Stimulated activated CD4-positive, alpha-beta T cell treated with anti-CD3 and anti-CD28 coated beads, Interleukin-15, amount 100 ng/mL, for 1 hour (primary cell): ENCODE measurements around the gene CDK14.
"Not testable (repeated sequence)": the region's sequence is repeated elsewhere in the genome, so short reads cannot be mapped to it uniquely, and the experiment has no call there.

Experiments used
- DNase-seq, 2 donors: peaks; one replicate each; pipeline ENCODE4 v3.0.0-alpha.2; 2020; ENCODE audit warnings: low read depth in 1 of 2, low spot score in 1 of 2

Gene CDK14

DNA sequence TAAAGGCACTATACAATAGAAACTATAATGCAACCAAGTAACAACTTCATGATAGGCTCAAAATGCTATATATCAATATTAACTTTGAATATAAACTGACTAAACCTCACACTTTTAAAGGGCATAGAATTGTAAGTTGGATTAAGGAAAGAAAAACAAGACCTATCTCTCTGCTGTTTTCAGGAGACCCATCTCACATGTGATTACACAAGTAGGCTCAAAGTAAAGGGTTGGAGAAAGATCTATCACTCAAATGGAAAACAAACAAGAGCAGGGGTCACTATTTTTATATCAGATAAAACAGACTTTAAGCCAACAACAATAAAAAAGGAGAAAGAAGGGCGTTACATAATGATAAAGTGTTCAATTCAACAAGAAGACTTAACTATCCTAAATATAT, 155.5 kb downstream of the CDK14 start:
- no peak for DNase-seq

DNA sequence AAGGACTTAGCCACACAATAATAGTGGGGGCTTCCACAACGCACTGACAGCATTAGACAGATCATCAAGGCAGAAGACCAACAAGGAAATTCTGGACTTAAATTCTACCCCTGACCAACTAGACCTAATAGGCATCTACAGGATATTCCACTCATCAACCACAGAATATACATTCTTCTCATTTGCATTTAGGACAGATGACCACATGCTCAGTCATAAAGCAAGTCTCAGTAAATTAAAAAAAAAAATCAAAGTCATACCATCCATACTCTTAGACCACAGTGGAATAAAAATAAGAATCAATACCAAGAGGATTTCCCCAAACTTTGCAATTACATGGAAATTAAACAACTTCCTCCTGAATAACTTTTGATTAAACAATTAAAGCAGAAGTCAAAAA, 155.9 kb downstream of the CDK14 start:
- no peak for DNase-seq

DNA sequence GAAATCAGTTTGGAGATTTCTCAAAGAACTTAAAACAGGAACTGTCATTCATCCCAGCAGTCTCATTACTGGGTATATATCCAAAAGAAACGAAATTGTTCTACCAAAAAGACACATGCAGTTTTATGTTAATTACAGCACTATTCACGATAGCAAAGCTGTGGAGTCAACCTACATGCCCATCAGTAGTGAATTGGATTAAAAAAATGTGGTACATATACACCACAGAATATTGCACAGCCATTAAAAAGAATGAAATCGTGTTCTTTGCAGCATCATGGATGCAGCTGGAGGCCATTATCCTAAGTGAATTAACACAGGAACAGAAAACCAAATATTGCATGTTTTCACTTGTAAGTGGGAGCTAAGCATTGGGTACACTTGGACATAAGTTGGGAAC, 158.9 kb downstream of the CDK14 start:
- DNase-seq: no peak

DNA sequence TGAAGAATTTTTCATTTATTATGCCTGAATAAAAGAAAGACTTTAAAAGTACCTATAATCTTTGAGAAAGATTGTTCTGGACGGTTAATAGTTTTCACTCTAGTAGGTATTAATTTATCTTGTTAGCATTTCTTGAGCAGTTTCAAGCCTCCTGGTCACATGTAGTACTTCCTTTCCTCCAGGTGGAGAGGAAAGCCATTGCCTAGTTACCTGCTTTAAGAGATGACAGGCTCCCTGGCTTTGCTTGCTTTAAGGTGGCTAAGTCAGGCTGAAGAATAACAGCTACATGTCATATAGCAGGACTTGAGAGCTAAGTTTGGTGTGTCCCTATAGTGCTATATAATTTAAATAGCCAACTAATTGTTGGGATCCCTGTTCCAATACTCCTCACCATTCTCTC, 160.2 kb downstream of the CDK14 start:
- no peak for DNase-seq

DNA sequence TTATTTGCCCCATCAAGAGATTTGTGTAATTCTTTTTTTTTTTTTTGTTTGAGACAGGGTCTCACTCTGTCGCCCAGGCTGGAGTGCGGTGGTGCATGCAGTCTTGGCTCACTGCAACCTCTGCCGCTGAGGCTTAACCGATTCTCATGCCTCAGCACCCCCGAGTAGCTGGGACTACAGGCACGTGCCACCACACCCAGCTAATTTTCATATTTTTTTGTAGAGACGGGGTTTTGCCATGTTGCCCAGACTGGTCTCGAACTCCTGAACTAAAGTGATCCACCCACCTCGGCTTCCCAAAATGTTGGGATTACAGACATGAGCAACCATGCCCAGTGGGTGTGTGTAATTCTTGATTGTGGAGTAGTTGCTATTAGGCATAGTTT, 161.4 kb downstream of the CDK14 start:
- DNase-seq: not testable (repeated sequence)

DNA sequence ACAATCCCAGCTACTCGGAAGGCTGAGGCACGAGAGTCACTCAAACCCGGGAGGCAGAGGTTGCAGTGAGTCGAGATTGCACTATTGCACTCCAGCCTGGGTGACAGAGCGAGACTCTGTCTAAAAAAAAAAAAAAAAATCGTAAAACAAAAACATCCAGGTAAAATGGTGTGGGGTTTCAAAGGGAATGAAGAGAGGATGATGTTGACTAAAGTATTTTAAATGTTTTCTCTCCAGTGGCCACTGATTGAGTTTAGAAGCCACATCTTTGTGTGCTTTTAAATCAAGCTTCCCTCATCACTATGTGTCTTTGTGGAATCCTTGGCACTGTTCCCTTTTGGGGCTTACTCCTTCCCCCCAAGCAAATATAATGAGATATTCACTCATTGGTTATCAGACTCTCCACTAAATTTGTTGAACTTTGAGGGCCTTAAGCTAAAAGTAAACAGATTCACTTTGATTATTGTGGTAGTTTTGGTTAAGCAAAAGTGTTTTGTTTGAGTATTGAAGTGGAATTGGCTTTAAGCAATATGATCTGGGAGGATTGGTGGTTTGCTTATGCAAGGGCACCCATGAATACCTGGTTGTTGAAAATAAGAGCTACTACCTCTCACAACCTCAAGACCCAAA, 162.9 kb downstream of the CDK14 start:
- no peak for DNase-seq

DNA sequence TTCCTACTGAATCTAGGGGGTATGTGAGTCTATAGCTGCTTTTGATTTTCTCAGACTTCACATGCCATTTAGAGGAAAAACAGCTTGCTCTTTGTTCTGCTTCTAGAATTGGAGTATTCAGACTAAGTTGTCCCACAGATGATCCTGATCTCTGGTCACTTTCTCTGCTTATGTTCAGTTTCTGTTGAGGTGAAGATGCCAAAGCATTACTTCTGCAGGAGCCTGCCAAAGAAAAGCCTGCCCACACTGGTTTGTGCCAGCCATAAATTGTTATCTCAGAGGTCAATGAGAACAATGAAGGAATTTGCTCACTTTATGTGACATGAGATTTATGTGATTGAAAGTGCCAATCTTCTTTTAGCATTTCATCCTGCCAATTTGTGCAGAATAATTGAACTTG, 163.6 kb downstream of the CDK14 start:
- DNase-seq: no peak

DNA sequence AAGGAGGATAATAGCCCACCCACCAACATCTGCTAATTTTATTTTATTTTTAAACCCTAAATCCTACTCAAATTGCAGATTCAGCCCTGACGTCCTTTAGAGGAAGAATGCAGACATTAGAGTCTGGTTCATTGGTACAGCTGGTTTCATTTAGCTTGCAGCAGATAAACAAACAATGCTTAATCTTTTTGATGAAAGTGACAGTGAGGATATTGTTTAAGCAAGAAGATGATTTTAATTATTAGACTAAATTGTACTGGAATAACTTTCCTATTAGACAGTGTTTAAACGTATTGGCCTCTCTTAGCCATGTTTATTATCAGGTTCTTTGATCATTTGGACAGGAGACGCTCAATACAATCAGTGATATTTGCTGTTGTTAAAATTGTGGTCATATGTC, 164.8 kb downstream of the CDK14 start:
- DNase-seq: no peak

DNA sequence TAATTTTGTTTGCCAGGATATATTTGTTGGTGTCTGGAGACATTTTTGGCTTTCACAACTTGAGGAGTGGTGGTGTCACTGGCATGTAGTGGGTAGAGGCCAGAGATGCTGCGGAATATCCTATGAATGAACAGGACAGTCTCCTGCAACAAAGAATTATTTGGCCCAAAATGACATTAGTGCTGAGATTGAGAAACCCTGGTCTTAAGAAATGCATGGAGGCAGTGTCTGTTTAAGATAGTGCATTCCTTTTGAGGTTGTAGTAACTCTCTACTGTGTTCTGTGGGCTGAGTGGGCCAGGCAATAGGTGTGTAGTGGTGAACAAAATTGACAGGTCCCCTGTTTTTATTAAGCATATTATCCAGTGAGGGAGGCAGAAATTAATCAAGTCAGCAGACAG, 165.5 kb downstream of the CDK14 start:
- no peak for DNase-seq

DNA sequence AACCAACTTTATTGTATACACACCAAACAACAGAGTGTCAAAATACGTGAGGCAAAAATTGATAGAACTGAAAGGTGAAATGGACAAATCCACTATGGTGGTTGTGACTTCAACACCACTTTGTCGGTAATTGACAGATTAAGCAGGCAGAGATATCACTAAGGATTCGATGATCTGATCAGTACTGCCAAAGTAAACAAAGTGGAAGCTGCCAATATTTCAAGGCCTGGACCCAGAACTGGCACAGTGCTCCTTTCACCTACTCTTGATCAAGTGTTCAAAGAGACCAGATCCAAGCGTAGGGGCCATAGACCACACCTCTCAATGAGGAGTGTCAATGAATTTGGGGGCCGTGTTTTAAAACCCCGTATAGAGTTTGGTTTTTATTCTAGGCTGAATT, 167.0 kb downstream of the CDK14 start:
- no peak for DNase-seq

DNA sequence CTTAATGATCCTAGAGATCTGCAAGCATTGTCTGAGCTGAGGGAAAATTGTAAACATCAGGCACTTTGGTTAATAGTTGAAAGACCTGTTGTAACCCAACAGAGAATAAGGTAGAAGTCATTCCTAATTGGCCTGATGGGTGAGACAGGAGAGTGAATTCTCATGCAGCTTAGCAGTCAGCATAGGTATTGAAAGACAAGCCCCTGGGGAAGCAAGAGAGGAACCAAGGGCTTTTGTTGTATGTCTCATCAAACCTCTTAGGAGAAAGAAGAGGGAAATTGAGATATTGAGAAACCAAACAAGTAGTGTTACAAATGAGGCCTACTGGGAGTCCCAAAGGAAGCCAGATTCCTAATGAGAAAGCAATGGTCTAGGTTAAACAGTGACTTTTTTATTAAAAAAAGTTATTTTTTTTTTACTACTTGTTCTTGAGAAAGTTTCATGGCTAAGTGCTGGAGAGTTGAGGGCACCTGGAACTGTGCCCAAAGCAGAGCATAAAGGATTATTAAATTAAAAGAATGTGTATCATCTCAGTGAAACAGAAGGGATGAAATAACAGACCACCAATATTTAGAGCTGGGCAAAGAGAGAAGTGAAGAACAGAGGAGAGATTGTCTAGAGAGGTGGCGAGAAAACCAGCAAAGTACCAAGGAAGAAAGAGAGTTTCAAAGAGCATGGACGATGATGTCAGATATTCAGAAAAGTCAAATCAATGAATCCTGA, 168.9 kb downstream of the CDK14 start:
- no peak for DNase-seq

DNA sequence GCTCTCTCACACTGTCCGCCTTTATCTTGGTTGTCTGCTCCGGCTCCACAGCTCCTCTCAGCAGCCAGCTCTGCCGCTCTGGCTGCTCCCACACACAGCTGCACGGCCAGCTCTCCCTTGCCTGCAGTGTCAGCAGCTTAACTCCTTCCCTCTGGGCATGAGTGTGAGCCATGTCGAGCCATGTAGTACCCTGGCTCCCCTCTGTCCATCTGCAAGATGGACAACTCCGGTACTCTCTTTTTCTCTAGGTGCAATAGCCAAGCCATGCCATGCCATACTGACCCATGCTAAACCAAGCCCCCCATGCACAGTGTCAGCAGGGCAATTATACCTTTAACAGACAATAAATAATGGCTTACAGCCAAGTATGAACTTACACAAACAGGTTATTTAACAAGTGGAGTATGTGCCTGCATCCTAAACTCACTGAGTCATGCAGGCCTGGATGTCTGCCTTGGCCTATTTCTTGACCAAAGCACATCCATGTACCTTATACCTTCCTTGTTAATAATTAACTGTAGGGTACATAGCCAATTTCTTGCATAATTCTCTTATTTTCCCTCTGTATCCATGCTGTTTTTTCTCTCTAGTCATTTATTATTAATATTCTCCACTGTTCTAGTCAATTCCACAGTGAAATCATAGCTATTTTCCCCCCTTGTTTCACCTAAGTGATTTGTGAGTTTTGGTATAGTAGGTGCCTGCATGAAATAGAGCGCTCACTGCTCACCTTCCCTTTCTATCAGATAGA, 170.9 kb downstream of the CDK14 start:
- no peak for DNase-seq

DNA sequence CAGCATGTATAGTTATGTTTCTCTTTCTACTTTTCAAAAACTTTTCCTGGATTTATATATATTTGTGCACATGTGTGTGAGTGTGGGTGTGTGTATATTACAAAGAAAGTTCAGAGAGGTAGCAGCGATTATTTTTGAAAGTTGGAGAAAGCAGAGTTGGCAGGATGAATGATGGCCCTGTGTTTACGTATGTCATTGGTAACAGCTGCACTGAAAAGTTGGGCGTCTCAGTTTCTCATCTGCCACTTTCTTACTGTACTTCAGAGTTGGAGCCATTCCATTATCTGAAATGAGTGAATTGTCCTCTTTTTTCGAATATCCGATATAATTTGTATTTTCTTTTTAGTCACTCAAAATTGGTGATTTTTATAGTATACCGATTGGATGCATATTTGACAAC, 172.2 kb downstream of the CDK14 start:
- no peak for DNase-seq

DNA sequence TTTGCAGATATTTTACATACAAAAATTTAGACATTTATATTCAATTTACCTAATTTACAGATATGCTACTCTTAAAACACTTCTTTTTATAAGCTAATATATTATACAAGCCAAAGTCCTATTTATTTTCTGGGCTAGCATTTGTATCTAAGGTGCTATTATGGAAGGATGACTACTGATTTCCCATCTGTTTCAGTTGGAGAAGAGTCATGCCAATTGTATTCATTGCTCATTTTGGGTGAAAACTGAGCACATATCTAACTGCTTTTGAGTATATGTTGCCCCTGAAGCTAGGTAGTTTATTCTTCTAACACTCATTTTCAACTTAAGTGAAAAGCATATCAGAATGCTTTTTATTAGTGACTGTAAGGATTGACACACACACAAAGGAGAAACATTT, 172.9 kb downstream of the CDK14 start:
- no peak for DNase-seq

DNA sequence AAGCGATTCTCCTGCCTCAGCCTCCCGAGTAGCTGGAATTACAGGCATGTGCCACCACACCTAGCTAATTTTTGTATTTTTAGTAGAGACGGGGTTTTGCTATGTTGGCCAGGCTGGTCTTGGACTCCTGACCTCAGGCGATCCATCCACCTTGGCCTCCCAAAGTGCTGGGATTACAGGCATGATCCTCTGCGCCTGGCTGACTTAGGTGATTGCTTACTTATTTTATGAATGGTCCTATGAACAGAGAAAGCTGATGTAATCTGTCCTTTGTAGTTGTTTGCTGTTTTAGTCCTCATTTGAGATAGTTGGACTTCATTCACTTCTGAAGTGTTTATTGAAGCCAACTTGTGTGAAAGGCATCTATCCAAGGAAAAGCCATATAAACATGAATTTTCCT, 173.4 kb downstream of the CDK14 start:
- not testable (repeated sequence) for DNase-seq

DNA sequence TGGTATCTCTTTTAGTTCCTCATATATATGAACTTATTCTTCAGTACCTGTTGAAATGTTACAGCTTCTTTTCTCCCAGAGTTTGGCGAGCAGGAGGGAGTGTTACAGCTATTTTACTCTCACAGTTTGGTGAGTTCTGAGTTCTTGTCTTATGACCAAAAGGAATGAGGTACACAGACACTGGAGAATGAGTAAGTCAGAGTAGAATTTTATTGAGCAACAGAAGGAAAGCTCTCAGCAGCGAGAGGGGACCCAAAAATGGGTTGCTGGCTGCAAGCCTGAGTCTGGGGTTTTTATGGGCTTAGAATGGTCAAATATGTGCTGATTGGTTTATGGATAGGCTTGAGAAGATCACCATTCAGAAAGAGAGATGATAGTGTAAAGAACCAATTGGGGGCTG, 175.2 kb downstream of the CDK14 start:
- no peak for DNase-seq

DNA sequence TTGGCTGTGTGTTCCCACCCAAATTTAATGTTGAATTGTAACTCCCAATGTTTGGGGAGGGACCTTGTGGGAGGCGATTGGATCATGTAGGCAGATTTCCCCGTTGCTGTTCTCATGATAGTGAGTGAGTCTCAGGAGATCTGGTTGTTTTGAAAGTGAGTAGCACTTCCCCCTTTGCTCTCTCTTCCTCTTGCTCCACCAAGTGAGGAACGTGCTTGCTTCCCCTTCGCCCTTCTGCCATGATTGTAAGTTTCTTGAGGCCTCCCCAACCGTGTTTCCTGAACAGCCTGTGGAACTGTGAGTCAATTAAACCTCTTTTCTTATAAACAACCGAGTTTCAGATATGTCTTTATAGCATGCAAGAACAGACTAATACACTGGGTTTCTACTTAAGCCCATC, 176.3 kb downstream of the CDK14 start:
- no peak for DNase-seq

DNA sequence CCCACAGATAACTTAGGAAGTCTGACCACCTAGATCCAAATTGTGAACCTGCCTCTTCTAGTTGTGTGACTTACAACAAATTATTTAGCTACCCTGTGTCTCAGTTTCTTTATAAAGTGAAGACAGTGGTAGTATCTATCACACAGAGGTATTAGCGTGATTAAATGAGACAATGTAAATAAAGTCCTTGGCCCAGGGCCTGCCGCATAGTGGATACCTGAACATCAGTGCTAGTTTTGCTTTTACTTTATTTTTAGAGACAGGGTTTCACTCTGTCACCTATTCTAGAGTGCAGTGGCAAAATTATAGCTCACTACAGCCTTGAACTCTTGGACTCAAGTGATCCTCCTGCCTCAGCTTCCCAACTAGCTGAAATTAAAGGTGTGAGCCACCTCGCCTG, 177.1 kb downstream of the CDK14 start:
- DNase-seq: no peak

DNA sequence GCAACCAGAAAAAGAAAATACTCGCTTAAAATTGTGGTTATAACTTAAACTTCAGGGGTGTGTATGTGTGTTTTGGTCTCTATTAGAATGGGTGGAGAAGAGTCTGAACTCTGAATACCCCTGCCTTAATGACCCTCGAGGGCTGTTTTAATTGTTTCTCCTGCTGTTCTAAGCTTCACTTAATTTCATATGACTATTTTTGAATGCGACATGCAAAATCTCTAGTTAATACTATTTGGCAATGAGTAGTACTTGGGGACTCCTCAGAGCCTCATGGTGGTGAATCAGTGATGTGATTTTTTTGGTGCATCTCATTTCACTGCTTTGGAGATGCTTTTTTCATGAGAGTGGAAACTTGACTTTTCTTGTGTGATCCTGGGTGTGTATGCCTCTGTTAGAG, 178.6 kb downstream of the CDK14 start:
- no peak for DNase-seq

DNA sequence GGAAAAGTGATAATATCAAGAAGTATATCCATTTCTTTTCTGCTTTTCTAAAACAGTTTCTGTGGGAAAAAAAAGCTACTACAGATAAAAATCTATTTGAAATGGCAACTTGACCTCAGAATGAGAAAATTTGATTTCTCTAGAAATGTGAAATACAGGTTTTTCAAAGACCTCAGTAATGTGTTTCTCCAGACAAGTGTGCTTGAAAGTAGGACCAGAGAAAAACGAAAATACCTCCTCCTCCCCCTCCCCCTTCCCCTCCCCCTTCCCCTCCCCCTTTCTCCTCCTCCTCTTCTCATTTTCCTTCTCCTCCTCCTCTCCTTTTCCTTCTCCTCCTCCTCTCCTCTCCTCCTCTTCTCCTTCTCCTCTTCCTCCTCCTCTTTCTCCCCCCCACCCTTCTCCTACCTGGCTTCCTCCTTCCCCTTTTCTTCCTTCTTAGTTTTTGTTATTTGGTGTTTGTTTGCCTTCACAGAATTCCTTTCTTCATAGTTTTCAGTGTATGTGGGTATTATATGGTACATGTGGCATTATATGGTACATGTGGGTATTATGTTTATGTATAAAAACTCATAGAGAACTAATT, 179.4 kb downstream of the CDK14 start:
- no peak for DNase-seq

DNA sequence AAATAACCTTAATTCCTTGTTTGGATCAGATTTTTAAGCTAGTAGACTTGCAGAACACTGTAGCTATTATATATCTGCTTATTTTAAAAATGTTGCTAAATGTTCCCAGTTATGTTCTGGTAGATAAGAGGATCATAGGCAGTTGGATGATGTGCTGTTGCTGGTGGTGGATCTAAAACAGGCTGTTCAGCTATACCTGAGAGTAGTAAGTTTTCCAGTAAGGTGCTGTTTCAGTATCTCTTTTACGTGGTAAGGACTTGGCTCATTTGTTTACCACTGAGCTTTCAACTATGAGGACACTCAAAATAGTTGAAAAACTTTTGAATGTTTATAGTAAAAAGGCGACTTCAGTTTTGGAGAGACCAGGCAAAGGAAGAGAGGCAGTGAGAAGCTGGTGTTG, 180.9 kb downstream of the CDK14 start:
- DNase-seq: no peak

DNA sequence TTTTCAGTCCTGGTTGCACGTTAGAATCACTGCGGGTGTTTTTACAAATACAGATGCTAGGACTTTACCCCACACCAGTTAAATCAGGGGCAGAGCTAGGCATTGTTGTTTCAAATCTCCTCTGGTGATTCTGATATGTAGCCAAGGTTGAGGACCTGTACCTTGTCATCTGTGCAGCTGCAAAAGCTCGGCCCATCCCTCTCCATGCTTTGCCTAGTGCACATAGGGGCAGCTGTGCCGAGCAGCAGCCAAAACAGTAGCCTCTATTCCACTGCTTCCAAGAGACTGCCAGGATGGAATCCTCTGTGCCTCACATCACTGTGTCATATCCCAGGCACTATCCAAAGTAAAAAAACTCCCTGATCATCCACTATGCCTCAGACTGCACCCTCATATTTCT, 181.3 kb downstream of the CDK14 start:
- DNase-seq: no peak
